Thymus (tissue), 11 donors: ENCODE results near the gene IL9R. TPM values are rescaled to one million over a fixed set of nuclear protein-coding genes. Genes with fewer than 3 reads are reported as not detected.
"Not testable (repeated sequence)": the region's sequence is repeated elsewhere in the genome, so short reads cannot be mapped to it uniquely, and the experiment has no call there.

ENCODE experiments used
- DNase-seq, 9 donors: peaks; one replicate each; pipeline ENCODE4 v3.0.0-alpha.2; 2013; ENCODE audit warnings: low spot score in 9 of 9, low read depth in 6 of 9, missing footprints in 1 of 9
- H3K27ac ChIP-seq, 2 donors: one replicate each; pipeline ENCODE4 v1.5.1; 2013; ENCODE audit warnings: control low read depth in 1 of 2, low read depth in 1 of 2, low read length in 1 of 2, mild to moderate bottlenecking in 1 of 2, moderate library complexity in 1 of 2
- H3K27me3 ChIP-seq, 2 donors: one replicate each; pipeline ENCODE4 v1.5.1; 2013; ENCODE audit warnings: low read length in 1 of 2; ENCODE audit not compliant: control insufficient read depth in 2 of 2, insufficient read depth in 1 of 2
- H3K36me3 ChIP-seq, 2 donors: one replicate each; pipeline ENCODE4 v1.5.1; 2013; ENCODE audit warnings: low read length in 1 of 2, mild to moderate bottlenecking in 1 of 2, moderate library complexity in 1 of 2; ENCODE audit not compliant: control insufficient read depth in 2 of 2, insufficient read depth in 2 of 2
- H3K4me1 ChIP-seq, 2 donors: one replicate each; pipeline ENCODE4 v1.5.1; 2013; ENCODE audit warnings: low read length in 2 of 2; ENCODE audit not compliant: control insufficient read depth in 2 of 2, insufficient read depth in 2 of 2
- H3K4me3 ChIP-seq, 2 donors: one replicate each; pipeline ENCODE4 v1.5.1; 2013; ENCODE audit warnings: low read length in 2 of 2, control low read depth in 1 of 2, mild to moderate bottlenecking in 1 of 2
- H3K9me3 ChIP-seq, 2 donors: one replicate each; pipeline ENCODE4 v1.5.1; 2013; ENCODE audit warnings: low read length in 1 of 2, mild to moderate bottlenecking in 1 of 2; ENCODE audit not compliant: control insufficient read depth in 2 of 2, insufficient read depth in 1 of 2
- WGBS: extraction: QIAGEN DNeasy Blood & Tissue Kit; methylation state at CpG from one replicate; pipeline ENCODE4 v1.1.7; 2013; 5-methylcytosine and 5-hydroxymethylcytosine counted together
- polyA plus RNA-seq: library from polyadenylated mRNA; stranded (reverse); fragments of 200-250 nt; gene quantifications from one replicate; pipeline ENCODE4 v1.2.3, GENCODE V29; 2013
- total RNA-seq: library from RNA; stranded (reverse); fragments of 120-200 nt; gene quantifications from one replicate; pipeline ENCODE4 v1.2.4, GENCODE V29; 2013
- donor health status: healthy.

Gene IL9R
- total and polyA plus RNA-seq, 2 donors: 6.9 to 8.9 TPM

DNA sequence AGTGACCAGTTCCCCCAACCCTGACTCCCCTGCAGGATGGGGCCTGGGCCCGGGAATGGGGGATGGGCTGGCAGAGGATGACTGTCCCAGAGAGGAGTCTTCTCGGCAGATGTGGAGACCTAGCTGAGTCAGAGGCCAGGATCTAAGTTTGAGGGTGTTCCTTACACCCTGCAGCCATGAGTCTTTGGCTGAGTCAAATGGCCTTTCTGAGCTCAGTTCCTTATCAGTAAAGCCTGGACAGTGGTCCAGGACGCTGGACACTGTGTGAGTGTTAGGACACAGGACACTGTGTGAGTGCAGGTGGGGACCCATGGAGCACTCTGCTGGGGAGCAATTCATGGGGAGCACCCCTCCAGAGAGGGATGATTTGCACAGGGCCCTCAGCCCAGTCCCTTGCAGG is 5.0 kb downstream of the IL9R start:
- Histone ChIP-seq H3K27ac (no peak overlapping the region), H3K36me3 (no peaks in the 10 kb centered on the region), H3K9me3 (no peaks in the 10 kb centered on the region), H3K27me3 (no peaks in the 10 kb centered on the region), H3K4me3 (no peak overlapping the region), H3K4me1 (peaks cover 45 to 57% of the 10 kb centered on the region in 2 donors)
- WGBS: 84% methylated on average over 3 of the region's 3 CpGs
- DNase-seq: no peak

DNA sequence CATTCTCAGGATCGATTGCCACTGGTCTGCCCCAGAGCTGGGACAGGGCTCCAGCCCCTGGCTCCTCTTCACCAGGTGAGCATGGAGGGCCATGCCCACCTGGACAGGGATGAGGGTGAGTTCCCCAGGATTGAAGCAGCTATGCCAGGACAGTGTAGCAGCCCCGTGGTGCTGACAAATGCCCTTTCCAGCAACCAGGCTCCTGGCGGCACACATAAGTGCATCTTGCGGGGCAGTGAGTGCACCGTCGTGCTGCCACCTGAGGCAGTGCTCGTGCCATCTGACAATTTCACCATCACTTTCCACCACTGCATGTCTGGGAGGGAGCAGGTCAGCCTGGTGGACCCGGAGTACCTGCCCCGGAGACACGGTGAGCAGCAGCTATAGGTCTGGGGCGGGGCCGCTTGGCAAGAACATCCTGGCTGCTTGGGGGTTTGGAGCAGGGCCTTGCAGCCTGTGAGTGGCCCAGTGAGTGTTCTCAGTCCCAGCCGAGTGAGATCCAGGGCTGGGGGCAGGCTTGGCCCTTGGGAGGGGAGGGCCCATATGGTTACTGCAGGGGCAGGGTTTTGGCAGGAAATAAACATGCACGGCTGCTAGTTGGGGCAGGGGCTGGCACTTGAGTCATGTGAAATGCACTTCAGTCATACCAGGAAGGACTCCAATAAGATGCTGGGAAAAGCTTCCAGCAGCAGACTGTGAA is 6.1 kb downstream of the IL9R start:
- WGBS: 86% methylated on average over 14 of the region's 14 CpGs
- DNase-seq: no peak
- no peaks in the 10 kb centered on the region for H3K9me3 ChIP-seq
- no peaks in the 10 kb centered on the region for H3K36me3 ChIP-seq
- H3K4me1 ChIP-seq: peaks cover 36 to 46% of the 10 kb centered on the region in 2 donors
- H3K27ac ChIP-seq: no peak overlapping the region
- no peak overlapping the region for H3K4me3 ChIP-seq
- H3K27me3 ChIP-seq: no peaks in the 10 kb centered on the region

DNA sequence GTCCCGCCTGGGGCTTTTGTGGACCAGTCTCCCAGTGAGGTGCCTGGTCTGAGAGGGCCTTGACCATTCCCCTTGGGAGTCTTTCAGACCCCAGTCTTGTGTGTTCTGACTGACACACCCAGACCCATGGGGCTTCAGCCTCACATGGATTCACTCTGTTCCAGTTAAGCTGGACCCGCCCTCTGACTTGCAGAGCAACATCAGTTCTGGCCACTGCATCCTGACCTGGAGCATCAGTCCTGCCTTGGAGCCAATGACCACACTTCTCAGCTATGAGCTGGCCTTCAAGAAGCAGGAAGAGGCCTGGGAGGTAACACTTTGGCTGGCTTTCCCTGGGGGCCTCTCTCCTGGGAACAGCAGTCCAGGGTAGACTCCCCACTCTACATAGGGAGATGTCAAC is 6.8 kb downstream of the IL9R start:
- Histone ChIP-seq H3K4me1 (peaks cover 30 to 40% of the 10 kb centered on the region in 2 donors), H3K4me3 (no peak overlapping the region), H3K27ac (no peak overlapping the region), H3K9me3 (no peaks in the 10 kb centered on the region), H3K36me3 (no peaks in the 10 kb centered on the region), H3K27me3 (no peaks in the 10 kb centered on the region)
- DNase-seq: no peak
- WGBS: 92% methylated on average over 2 of the region's 2 CpGs

DNA sequence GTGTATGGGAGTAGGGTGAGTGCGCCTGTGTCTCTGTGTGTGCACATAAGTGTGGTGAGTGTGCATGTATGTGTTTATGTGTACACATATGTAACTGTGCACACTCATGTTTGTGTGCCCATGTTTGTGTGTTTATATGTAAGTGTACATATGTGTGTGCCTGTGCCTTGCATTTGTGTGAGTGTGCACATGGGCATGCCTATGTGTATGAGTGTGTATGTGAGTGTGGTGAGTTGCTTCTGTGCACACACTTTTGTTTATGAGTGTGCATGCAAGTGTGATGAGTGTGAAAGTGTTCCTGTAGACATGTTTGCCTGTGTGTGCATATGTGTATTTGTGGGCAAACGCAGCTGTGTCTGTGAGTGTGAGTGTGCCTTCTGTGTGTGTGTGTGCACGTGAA is 7.2 kb downstream of the IL9R start:
- Histone ChIP-seq H3K27ac (no peak overlapping the region), H3K36me3 (no peaks in the 10 kb centered on the region), H3K27me3 (no peaks in the 10 kb centered on the region), H3K4me3 (no peak overlapping the region), H3K4me1 (peaks cover 25 to 36% of the 10 kb centered on the region in 2 donors), H3K9me3 (no peaks in the 10 kb centered on the region)
- DNase-seq: no peak
- 91% methylated on average over 3 of the region's 3 CpGs for WGBS

DNA sequence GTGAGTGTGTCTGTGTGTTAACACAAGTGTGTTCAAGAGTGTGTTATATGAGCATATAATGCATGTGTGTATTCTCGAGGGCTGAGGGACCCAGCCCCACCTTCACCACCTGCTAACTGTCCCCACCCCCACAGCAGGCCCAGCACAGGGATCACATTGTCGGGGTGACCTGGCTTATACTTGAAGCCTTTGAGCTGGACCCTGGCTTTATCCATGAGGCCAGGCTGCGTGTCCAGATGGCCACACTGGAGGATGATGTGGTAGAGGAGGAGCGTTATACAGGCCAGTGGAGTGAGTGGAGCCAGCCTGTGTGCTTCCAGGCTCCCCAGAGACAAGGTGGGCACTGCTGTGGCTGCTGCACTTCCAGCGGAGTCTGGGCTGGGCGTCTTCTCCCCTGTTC is 7.6 kb downstream of the IL9R start:
- WGBS: 88% methylated on average over 6 of the region's 6 CpGs
- Histone ChIP-seq H3K36me3 (no peaks in the 10 kb centered on the region), H3K27me3 (no peaks in the 10 kb centered on the region), H3K27ac (no peak overlapping the region), H3K4me3 (no peak overlapping the region), H3K9me3 (no peaks in the 10 kb centered on the region), H3K4me1 (peaks cover 25 to 35% of the 10 kb centered on the region in 2 donors)
- no peak for DNase-seq

DNA sequence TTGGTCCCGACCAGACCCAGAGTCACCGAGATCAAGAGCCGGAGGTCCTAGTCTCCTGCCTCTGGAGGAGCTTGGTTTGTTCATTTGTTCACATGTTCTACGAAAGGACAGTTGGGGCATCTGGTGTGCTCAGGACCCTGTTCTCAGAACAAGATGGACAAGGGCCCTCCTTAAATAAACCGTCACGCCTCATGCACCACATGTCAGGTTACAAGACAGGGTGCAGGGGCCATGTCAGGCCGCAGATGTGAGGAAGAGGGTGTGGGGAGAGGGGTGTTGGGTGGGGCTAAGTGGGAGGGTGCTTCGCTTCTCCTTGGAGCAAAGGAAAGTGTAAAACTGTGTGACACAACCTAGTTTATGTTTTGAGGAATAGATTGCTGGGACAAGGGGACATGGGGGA is 9.0 kb downstream of the IL9R start:
- H3K4me1 ChIP-seq: peaks cover 14 to 22% of the 10 kb centered on the region in 2 donors
- not testable (repeated sequence) for H3K27ac ChIP-seq, H3K9me3 ChIP-seq, H3K27me3 ChIP-seq, H3K36me3 ChIP-seq, DNase-seq, H3K4me3 ChIP-seq
- WGBS: 90% methylated on average over 8 of the region's 8 CpGs

DNA sequence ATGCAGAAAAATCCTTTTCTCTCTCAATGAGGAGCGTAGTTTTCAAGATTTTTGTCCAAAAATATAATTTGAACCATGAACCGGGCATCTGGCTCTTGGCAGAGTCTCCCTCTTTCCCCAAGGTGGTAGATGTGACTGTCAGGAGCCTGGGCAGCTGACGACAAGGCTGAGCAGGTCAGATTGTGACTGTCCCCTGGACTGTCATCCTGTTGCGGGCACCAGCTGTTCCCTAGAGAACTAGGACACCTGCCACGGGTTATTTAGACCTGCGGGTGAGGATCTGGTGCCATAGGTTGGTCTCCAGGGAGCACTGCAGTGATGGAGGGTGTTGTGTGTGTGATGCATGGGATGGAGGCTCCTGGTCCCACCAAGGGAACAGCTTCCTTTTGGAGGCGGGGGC is 10.9 kb downstream of the IL9R start:
- H3K4me1 ChIP-seq, H3K27me3 ChIP-seq, H3K27ac ChIP-seq, DNase-seq, H3K4me3 ChIP-seq, H3K36me3 ChIP-seq, H3K9me3 ChIP-seq: not testable (repeated sequence)
- 91% methylated on average over 6 of the region's 7 CpGs for WGBS

DNA sequence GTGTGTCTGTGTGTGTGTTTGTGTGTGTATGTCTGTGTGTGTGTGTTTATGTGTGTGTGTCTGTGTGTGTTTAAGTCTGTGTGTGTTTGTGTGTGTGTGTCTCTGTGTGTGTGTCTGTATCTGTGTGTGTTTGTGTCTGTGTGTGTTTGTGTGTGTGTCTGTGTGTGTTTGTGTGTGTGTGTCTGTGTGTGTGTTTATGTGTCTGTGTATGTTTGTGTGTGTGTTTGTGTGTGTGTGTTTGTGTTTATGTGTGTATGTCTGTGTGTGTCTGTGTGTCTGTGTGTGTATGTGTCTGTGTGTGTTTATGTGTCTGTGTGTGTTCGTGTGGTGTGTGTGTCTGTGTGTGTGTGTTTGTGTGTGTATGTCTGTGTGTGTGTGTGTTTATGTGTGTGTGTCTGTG is 11.4 kb downstream of the IL9R start:
- Histone ChIP-seq H3K4me1 (peaks cover 7 to 9% of the 10 kb centered on the region in 2 donors), H3K9me3 (no peaks in the 10 kb centered on the region), H3K4me3 (no peak overlapping the region), H3K36me3 (no peaks in the 10 kb centered on the region), H3K27me3 (no peaks in the 10 kb centered on the region), H3K27ac (no peak overlapping the region)
- no peak for DNase-seq
- 91% methylated on average over 1 of the region's 1 CpG for WGBS

DNA sequence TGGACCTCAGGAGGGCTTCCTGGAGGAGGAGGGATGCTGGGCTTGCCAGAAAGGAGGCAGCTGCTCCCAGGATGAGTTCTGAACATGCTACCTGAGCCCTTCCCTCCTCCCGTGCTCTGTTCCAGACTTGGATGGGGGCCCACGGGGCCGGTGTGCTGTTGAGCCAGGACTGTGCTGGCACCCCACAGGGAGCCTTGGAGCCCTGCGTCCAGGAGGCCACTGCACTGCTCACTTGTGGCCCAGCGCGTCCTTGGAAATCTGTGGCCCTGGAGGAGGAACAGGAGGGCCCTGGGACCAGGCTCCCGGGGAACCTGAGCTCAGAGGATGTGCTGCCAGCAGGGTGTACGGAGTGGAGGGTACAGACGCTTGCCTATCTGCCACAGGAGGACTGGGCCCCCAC is 12.2 kb downstream of the IL9R start:
- H3K36me3 ChIP-seq, H3K4me1 ChIP-seq, H3K4me3 ChIP-seq, H3K27ac ChIP-seq, H3K9me3 ChIP-seq, DNase-seq, H3K27me3 ChIP-seq: not testable (repeated sequence)
- WGBS: 90% methylated on average over 6 of the region's 9 CpGs
